ENCODE data around the gene TRAPPC3.

DNA sequence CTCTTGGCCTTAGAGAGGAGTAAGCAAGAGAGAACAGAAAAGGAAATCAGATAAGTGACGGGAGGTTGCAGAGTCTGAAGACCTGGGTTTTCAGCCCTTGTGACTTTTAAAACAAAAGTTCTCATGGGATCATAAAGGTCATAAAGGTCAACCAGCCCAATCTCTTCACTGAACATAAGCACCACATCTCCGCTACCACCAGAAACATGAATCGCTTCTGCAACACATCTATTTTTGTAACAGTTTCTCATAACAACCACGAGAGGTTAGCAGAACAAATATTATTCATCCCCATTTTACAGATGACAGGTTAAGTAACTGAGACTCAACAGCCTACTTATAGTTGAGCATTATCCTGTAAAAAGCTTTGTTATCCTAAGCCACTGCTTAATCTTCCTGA lies 5.9 kb downstream of the TRAPPC3 start:
- TF ChIP-seq, protein P1, sequence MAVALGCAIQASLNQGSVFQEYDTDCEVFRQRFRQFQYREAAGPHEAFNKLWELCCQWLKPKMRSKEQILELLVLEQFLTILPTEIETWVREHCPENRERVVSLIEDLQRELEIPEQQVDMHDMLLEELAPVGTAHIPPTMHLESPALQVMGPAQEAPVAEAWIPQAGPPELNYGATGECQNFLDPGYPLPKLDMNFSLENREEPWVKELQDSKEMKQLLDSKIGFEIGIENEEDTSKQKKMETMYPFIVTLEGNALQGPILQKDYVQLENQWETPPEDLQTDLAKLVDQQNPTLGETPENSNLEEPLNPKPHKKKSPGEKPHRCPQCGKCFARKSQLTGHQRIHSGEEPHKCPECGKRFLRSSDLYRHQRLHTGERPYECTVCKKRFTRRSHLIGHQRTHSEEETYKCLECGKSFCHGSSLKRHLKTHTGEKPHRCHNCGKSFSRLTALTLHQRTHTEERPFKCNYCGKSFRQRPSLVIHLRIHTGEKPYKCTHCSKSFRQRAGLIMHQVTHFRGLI (tag by site-specific recombination; IDR thresholded peaks at IDR 0.05): no peak
- TF ChIP-seq, protein P2, sequence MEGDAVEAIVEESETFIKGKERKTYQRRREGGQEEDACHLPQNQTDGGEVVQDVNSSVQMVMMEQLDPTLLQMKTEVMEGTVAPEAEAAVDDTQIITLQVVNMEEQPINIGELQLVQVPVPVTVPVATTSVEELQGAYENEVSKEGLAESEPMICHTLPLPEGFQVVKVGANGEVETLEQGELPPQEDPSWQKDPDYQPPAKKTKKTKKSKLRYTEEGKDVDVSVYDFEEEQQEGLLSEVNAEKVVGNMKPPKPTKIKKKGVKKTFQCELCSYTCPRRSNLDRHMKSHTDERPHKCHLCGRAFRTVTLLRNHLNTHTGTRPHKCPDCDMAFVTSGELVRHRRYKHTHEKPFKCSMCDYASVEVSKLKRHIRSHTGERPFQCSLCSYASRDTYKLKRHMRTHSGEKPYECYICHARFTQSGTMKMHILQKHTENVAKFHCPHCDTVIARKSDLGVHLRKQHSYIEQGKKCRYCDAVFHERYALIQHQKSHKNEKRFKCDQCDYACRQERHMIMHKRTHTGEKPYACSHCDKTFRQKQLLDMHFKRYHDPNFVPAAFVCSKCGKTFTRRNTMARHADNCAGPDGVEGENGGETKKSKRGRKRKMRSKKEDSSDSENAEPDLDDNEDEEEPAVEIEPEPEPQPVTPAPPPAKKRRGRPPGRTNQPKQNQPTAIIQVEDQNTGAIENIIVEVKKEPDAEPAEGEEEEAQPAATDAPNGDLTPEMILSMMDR (tag by site-specific recombination; IDR thresholded peaks at IDR 0.05): no peak
- TF ChIP-seq YY1 (tag by site-specific recombination; IDR thresholded peaks at IDR 0.05) (no peak), ZNF341 (tag by site-specific recombination; IDR thresholded peaks at IDR 0.05; ENCODE audit: low read depth) (no peak), ZNF549 (tag by site-specific recombination; IDR thresholded peaks at IDR 0.05) (no peak), ZNF626 (tag by site-specific recombination; IDR thresholded peaks at IDR 0.05) (no peak)
- TF ChIP-seq, protein P3, sequence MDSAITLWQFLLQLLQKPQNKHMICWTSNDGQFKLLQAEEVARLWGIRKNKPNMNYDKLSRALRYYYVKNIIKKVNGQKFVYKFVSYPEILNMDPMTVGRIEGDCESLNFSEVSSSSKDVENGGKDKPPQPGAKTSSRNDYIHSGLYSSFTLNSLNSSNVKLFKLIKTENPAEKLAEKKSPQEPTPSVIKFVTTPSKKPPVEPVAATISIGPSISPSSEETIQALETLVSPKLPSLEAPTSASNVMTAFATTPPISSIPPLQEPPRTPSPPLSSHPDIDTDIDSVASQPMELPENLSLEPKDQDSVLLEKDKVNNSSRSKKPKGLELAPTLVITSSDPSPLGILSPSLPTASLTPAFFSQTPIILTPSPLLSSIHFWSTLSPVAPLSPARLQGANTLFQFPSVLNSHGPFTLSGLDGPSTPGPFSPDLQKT (IDR thresholded peaks at IDR 0.05; ENCODE audit: borderline replicate concordance, low read depth, low read length): no peak
